HG03060 (cell line): ENCODE measurements around the gene CLOCK.
A peak's percentile ranks its signal among the peaks of the same experiment; 100 is the strongest.

ENCODE experiments used
- ATAC-seq: cut with Tn5 transposase; IDR thresholded peaks from one replicate; pipeline ENCODE4 v1.9.1; 2021; ENCODE audit warnings: low read depth, moderate number of reproducible peaks; ENCODE audit not compliant: unreplicated experiment

CLOCK gene

GRCh38 chr4:55431710-55432336 is 114.9 kb downstream of the CLOCK start:
- ATAC-seq: no peak

DNA sequence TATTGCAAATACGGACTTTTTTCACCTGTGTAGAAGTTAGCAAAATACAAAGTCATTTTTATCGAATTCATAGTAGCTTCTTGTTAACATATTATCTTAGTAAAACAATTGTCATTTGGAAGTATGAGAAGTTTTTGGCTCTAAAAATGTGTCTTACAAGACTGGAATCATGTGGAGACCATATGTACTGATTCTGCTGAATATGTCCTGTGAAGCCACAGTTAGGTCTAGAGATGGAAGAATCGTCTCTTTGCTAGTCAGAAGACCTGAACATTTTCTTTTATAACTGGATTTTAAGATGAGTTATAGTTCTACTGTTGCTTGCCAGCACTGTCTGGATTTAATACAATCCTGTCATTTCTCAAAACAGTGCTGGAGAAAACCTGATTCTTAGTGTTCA is 121.9 kb downstream of the CLOCK start:
- no peak for ATAC-seq

GRCh38 chr4:55416176-55416575 is 130.5 kb downstream of the CLOCK start:
- no peak for ATAC-seq

GRCh38 chr4:55411621-55412020 is 135.1 kb downstream of the CLOCK start:
- ATAC-seq: no peak

GRCh38 chr4:55410431-55410830 is 136.3 kb downstream of the CLOCK start:
- ATAC-seq: no peak

GRCh38 chr4:55409468-55410171 is 137.1 kb downstream of the CLOCK start:
- ATAC-seq: peak; percentile 47

GRCh38 chr4:55407764-55408163 is 138.9 kb downstream of the CLOCK start:
- ATAC-seq: no peak

- ATAC-seq: no peak
These were observed 139.6 kb downstream of the CLOCK start for GRCh38 chr4:55407119-55407518.

DNA sequence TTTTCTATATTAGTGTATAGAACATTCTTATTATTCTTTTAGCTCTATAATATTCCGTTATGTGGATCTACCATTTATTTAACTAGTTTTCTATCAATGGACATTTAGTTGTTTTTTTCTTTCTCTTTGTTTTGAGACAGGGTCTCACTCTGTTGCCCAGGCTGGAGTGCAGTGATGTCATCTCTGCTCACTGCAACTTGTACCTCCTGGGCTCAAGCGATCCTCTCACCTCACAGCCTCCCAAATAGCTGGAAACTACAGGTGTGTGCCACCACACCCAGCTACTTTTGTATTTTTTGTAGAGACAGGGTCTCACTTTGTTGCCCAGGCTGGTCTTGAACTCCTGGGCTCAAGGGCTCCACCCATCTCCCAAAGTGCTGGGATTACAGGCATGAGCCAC is 140.2 kb downstream of the CLOCK start:
- no peak for ATAC-seq

GRCh38 chr4:55405073-55405472 is 141.6 kb downstream of the CLOCK start:
- ATAC-seq: no peak

GRCh38 chr4:55399581-55399980 is 147.1 kb downstream of the CLOCK start:
- no peak for ATAC-seq

GRCh38 chr4:55398966-55399365 is 147.7 kb downstream of the CLOCK start:
- ATAC-seq: no peak

- ATAC-seq: no peak
These were observed 148.2 kb downstream of the CLOCK start for GRCh38 chr4:55398461-55398860.

DNA sequence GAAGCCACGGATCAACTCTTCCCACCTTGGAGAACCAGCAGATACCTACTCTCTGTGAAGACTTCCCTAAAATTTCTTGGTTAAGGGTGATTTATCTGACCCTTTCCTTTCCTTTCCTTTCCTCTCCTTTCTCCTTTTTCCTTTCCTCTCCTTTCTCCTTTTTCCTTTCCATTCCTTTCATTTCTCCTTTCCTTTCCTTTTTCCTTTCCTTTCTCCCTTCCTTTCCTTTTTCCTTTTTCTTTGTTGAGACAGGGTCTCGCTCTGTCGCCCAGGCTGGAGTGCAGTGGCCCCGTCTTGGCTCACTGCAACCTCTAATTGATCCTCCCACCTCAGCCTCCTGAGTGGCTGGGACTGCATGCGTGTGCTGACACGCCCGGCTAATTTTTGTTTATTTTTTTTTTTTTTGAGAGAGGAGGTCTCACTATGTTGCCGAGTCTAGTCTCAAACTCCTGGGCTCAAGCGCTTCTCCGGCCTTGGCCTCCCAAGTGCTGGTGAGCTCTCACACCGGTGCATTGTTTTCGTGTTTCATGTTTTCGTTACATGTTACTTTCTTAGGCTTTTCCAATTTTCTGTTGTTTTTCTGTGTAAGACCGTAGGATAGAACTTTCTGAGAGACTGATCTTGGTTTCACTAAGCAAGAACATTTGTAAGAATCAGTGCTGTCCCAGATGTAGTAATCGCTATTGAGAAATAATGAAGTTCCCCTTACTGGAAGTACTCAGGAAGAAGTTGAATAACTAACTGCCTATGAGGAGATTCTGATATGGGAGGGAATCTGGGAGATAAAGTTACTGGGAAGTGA is 149.0 kb downstream of the CLOCK start:
- ATAC-seq: no peak

- no peak for ATAC-seq
These were observed 149.6 kb downstream of the CLOCK start for GRCh38 chr4:55397126-55397436.

DNA sequence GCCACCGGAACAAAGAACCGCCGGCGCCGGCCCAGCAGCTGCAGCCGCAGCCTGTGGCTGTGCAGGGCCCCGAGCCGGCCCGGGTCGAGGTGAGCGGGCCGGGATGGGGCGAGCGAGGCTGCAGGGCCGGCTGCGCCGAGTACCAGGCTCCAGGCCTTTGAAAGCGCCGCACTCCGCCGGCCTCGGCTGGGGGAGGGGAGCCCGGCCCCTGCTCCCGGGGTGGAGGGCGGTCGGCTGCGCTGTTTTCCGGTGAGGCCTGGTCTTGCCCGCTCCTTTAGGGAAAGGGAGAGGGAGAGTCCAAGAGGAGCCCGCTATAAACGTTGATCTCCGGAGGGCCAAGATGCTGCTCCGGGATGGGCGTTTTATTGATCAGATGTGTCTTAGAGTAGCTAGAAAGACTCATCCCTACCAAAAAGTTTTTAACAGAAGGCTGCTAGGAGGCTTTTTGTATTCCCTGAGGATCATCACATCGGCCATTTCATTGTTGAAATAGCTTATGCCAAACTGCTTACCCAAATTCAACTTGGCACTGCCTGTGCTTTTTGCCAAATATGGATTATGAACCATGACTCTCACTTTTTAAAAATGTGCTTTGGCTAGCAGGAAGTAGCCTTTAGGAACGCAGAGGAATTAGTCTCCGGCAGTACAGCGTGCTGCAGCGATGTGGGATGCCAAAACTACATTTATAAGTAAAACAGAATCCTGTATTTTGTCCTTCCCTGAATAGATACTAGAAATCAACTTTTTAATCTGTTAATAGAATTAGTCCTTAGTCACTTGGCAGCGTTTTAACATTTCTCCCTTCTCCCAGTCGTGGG is 150.2 kb downstream of the CLOCK start:
- peak; percentile 0 for ATAC-seq

DNA sequence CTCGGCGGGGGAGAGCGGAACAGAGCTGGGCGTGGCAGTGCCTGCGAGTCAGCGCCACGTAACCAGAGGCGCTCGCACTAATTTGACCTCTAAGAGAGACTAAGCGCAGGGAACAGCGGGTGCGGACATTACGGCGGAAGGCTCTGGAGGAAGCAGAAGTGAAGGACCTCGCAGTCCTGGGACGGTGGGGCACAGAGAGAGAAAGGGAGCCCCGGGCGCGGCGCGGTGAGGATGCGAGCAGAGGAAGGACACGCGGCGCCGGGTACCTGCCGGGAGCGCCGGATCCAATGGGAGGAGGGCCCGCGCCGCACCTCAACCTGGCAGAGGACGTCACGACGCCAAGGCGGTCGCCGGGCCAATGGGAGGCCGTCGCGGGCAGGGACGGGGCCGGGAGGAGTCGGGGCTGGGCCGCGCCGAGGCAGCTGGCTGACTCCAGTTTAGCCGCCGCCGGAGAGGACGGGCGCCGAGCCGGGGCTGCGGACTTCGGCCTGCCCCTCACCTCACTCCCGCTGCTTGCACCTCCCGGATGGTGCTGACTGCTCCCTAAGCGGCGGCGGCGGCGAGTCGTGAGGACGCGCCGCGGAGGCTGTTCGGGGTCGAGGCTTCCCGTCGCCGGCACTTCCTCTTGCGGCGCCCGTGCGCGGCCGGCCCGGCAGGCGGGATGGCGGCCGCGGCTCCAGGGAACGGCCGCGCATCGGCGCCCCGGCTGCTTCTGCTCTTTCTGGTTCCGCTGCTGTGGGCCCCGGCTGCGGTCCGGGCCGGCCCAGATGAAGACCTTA is 151.0 kb downstream of the CLOCK start, which contains the start of gene TMEM165:
TMEM165 (plus strand) TSS at position 429 of the 779 bp plus-strand sequence; CDS start at position 662, 233 bp downstream.
- peak; percentile 69 for ATAC-seq

DNA sequence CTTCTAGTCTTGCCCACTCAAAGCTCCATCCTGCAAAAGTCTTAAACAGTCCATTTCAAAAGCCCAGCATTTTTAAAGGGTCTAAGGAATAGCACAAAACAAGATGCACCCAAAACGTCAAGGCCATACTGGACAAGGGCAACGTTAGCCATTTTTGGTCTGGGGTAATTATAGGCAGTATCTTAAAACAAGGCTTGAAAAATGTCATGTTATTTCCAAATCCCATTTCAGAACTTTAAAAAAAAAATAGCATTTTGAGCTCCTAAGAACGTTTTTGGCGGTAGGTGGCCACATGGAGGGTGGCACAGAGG is 151.5 kb downstream of the CLOCK start:
- no peak for ATAC-seq

GRCh38 chr4:55393461-55394320 is 153.0 kb downstream of the CLOCK start:
- no peak for ATAC-seq
